Vagina (tissue), 2 donors: ENCODE data around the gene GPR87.

Experiments used
- POLR2A ChIP-seq, 2 donors: fragments of 450-650 bp; IDR thresholded peaks; one replicate each; pipeline ENCODE4 v1.6.1; 2017; ENCODE audit warnings: antibody characterized with exemption in 2 of 2, mild to moderate bottlenecking in 2 of 2, moderate library complexity in 2 of 2
- POLR2AphosphoS5 ChIP-seq, 2 donors: sonication (generic); formaldehyde crosslinking; IDR thresholded peaks; one replicate each; pipeline ENCODE4 v1.9.0; 2017; ENCODE audit warnings: antibody characterized with exemption in 2 of 2, mild to moderate bottlenecking in 2 of 2, low read depth in 1 of 2; ENCODE audit not compliant: insufficient read depth in 1 of 2
- TF ChIP-seq, protein P1 (sequence below), 3 experiments: fragments of 450-650 bp in 2 of 3; fragments of 200-600 bp in 1 of 3; sonication (generic) in 1 of 3; IDR thresholded peaks; one replicate each; pipeline ENCODE4 v1.5.1; 2017 to 2019; ENCODE audit warnings: antibody characterized with exemption in 3 of 3, mild to moderate bottlenecking in 2 of 3, moderate library complexity in 2 of 3

DNA sequence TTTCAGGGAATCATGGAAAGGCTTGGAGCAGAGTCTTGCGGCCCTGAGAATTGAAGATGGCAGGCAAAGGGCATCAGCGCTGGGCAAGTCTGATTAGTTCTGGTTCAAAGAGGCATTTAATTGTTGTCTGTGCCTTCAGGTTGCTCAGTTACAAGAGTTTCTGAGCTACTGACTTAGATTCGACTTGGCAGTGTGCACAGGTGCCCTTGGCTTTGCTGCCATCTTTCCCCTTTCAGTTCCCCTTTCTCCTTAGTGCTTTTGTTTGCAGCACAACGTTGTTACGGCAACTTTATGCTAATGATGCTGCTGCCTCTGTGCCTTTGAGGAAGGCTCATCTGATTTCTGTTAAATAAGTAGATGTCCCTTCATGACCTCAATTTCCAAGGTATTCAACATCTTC, 50.8 kb downstream of the GPR87 start:
- TF ChIP-seq, protein P1, sequence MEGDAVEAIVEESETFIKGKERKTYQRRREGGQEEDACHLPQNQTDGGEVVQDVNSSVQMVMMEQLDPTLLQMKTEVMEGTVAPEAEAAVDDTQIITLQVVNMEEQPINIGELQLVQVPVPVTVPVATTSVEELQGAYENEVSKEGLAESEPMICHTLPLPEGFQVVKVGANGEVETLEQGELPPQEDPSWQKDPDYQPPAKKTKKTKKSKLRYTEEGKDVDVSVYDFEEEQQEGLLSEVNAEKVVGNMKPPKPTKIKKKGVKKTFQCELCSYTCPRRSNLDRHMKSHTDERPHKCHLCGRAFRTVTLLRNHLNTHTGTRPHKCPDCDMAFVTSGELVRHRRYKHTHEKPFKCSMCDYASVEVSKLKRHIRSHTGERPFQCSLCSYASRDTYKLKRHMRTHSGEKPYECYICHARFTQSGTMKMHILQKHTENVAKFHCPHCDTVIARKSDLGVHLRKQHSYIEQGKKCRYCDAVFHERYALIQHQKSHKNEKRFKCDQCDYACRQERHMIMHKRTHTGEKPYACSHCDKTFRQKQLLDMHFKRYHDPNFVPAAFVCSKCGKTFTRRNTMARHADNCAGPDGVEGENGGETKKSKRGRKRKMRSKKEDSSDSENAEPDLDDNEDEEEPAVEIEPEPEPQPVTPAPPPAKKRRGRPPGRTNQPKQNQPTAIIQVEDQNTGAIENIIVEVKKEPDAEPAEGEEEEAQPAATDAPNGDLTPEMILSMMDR (IDR thresholded peaks at IDR 0.05), result no peak
- TF ChIP-seq POLR2A (IDR thresholded peaks at IDR 0.05) (no peak), POLR2AphosphoS5 (IDR thresholded peaks at IDR 0.05; ENCODE audit: insufficient read depth in 1 of 2, low read depth in 1 of 2) (no peak)
